Measurements from ENCODE around the gene PITX2.

DNA sequence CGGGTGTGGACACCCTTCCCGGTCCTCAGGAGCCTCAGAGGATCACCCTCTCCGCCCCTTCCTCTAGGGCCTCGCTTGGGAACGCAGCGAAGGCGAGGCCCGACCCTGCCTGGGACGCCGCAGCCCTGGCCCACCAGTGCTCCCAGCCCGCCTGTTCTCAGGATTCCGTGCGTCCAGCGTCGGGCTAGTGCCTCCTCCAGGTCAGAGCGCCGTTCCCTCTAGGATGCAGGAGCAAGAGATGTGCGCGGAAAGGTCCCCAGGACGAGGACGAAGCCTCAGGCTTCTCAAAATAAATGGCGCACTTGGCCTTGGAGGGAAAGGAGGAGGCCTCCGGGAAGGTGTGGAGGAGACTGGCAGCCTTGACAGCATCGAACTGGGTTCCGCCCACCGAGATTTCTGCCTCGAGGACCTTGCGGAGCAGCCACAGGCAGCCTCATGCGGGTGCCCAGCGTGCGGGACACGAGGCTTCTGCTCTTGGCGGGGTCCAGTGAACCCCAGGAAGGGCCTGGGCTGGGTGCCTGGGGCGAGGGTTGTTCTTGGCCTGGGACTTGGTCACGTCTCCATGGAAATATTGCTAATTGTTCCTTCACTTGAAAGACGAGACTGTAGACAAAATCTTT is 35.1 kb downstream of the PITX2 start:
- TF ChIP-seq ZNF619 (CRISPR knock-in tag; IDR thresholded peaks at IDR 0.05) (no peak), MXI1 (IDR thresholded peaks at IDR 0.05; ENCODE audit: borderline replicate concordance, low read depth, low read length) (no peak), HDAC1 (CRISPR knock-in tag; IDR thresholded peaks at IDR 0.05) (no peak)
- TF ChIP-seq, protein P1, sequence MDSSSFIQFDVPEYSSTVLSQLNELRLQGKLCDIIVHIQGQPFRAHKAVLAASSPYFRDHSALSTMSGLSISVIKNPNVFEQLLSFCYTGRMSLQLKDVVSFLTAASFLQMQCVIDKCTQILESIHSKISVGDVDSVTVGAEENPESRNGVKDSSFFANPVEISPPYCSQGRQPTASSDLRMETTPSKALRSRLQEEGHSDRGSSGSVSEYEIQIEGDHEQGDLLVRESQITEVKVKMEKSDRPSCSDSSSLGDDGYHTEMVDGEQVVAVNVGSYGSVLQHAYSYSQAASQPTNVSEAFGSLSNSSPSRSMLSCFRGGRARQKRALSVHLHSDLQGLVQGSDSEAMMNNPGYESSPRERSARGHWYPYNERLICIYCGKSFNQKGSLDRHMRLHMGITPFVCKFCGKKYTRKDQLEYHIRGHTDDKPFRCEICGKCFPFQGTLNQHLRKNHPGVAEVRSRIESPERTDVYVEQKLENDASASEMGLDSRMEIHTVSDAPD (CRISPR knock-in tag; IDR thresholded peaks at IDR 0.05) = no peak
- TF ChIP-seq, protein P2, sequence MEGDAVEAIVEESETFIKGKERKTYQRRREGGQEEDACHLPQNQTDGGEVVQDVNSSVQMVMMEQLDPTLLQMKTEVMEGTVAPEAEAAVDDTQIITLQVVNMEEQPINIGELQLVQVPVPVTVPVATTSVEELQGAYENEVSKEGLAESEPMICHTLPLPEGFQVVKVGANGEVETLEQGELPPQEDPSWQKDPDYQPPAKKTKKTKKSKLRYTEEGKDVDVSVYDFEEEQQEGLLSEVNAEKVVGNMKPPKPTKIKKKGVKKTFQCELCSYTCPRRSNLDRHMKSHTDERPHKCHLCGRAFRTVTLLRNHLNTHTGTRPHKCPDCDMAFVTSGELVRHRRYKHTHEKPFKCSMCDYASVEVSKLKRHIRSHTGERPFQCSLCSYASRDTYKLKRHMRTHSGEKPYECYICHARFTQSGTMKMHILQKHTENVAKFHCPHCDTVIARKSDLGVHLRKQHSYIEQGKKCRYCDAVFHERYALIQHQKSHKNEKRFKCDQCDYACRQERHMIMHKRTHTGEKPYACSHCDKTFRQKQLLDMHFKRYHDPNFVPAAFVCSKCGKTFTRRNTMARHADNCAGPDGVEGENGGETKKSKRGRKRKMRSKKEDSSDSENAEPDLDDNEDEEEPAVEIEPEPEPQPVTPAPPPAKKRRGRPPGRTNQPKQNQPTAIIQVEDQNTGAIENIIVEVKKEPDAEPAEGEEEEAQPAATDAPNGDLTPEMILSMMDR (CRISPR knock-in tag; IDR thresholded peaks at IDR 0.05) = no peak
